Suprapubic skin (tissue), 4 donors: ENCODE results near the gene SLC6A13.

ENCODE experiments used
- POLR2A ChIP-seq, 2 donors: fragments of 450-650 bp; IDR thresholded peaks; one replicate each; pipeline ENCODE4 v1.6.1; 2017; ENCODE audit warnings: antibody characterized with exemption in 2 of 2, mild to moderate bottlenecking in 2 of 2, moderate library complexity in 2 of 2
- POLR2AphosphoS5 ChIP-seq, 3 donors: sonication (generic); formaldehyde crosslinking; IDR thresholded peaks; one replicate each; pipeline ENCODE4 v1.6.1; 2017; ENCODE audit warnings: antibody characterized with exemption in 3 of 3
- TF ChIP-seq, protein P1 (sequence below), 2 donors: fragments of 200-600 bp in 1 of 2; fragments of 450-650 bp in 1 of 2; sonication (generic) in 1 of 2; IDR thresholded peaks; one replicate each; pipeline ENCODE4 v1.5.1; 2016 to 2019; ENCODE audit warnings: antibody characterized with exemption in 2 of 2, mild to moderate bottlenecking in 1 of 2, moderate library complexity in 1 of 2

DNA sequence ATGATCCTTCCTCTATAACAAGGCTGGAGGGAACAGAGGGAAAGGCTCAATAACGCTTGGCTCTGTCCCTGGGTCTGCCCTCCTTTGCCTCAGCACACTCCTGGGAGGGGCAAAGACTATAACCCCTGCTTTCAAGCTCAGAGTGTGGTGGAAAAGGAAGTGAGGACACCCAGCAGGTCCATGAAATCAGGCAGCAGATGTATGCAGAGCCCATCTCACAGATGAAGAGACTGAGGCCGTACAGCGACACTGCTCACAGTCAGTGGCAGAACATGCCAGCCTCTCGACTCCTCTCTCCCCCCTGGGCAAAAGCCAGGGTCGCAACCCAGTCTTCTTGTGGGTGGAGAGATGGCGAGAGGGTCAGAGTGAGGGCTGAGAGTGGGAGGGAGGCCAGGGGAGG, 88.5 kb downstream of the SLC6A13 start:
- TF ChIP-seq, protein P1, sequence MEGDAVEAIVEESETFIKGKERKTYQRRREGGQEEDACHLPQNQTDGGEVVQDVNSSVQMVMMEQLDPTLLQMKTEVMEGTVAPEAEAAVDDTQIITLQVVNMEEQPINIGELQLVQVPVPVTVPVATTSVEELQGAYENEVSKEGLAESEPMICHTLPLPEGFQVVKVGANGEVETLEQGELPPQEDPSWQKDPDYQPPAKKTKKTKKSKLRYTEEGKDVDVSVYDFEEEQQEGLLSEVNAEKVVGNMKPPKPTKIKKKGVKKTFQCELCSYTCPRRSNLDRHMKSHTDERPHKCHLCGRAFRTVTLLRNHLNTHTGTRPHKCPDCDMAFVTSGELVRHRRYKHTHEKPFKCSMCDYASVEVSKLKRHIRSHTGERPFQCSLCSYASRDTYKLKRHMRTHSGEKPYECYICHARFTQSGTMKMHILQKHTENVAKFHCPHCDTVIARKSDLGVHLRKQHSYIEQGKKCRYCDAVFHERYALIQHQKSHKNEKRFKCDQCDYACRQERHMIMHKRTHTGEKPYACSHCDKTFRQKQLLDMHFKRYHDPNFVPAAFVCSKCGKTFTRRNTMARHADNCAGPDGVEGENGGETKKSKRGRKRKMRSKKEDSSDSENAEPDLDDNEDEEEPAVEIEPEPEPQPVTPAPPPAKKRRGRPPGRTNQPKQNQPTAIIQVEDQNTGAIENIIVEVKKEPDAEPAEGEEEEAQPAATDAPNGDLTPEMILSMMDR (IDR thresholded peaks at IDR 0.05): no peak
- no peak for TF ChIP-seq POLR2AphosphoS5 (IDR thresholded peaks at IDR 0.05)
- TF ChIP-seq POLR2A (IDR thresholded peaks at IDR 0.05): no peak
